SK-N-MC (cell line): ENCODE measurements around the gene MLPH.

Source experiments
- EZH2 ChIP-seq: fragments of 200-600 bp; sonication (generic); IDR thresholded peaks from one replicate; pipeline ENCODE4 v1.6.1; 2017; ENCODE audit warnings: antibody characterized with exemption
- FOXP2 ChIP-seq: optimal IDR thresholded peaks from 2 replicates; pipeline ENCODE3; 2011; ENCODE audit warnings: mild to moderate bottlenecking, moderate library complexity; ENCODE audit not compliant: insufficient read depth; ENCODE audit errors: extremely low read length, control extremely low read depth
- POLR2AphosphoS5 ChIP-seq: IDR thresholded peaks from 2 replicates; pipeline ENCODE4 v1.6.1; 2012; ENCODE audit warnings: mild to moderate bottlenecking, low read depth, low read length, borderline replicate concordance

GRCh38 chr2:237570776-237571335 is 83.8 kb downstream of the MLPH start:
- TF ChIP-seq EZH2: no peak
- no peak for TF ChIP-seq POLR2AphosphoS5
- TF ChIP-seq FOXP2: no peak
